Neural progenitor cell (in vitro differentiated cells): ENCODE results near the gene RHO.

ENCODE experiments used
- EZH2 ChIP-seq: fragments of 200-600 bp; sonication (generic); IDR thresholded peaks from 2 replicates; pipeline ENCODE4 v1.6.1; 2017; ENCODE audit warnings: antibody characterized with exemption, mild to moderate bottlenecking, moderate library complexity
- TF ChIP-seq, protein P1 (sequence below): fragments of 200-600 bp; sonication (generic); IDR thresholded peaks from 2 replicates; pipeline ENCODE4 v1.5.1; 2017; ENCODE audit warnings: antibody characterized with exemption, mild to moderate bottlenecking

DNA sequence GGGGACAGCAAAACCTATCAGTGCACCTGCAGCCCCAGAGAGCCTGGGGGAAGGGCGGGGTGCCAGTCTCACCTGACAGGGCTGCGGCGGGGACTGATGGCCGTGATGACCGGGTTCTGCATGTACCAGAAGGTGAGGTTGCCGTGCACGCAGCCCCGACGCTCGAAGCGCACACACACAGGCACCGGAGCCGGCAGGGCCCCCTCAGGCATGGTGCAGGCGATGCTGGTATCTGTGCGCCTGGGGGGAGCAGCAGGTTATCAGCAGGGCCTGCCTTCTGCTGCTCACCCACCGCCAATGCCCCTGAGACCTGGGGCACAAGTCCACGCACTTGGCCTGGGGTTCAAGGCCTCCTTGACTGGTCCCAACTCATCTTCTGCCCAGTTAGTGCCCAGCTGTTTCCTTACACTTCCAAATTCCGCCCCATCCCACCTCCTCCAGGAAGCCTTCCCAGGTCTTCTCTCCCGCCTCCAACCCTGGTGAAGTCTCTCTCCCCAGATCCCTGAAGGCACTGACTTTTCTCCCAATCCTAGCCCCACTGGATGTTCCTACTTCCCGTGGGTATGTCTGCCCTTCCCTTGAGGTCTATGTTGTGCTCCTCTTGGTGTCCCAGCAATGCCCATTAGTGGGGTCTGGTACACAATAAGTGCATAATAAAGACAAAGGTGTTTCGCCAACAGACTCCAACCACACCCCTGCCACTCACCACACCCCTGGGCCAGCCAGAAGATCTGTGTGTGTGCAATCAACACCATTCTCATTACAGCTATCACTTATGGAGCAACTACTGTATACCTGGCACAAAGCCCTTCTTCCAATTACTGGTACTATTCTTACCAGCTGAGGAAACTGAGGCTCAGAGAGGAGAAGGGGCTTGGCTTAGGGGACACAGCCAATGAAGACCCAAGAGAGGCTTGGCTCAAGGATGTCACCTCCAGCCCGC, 43.4 kb downstream of the RHO start:
- TF ChIP-seq, protein P1, sequence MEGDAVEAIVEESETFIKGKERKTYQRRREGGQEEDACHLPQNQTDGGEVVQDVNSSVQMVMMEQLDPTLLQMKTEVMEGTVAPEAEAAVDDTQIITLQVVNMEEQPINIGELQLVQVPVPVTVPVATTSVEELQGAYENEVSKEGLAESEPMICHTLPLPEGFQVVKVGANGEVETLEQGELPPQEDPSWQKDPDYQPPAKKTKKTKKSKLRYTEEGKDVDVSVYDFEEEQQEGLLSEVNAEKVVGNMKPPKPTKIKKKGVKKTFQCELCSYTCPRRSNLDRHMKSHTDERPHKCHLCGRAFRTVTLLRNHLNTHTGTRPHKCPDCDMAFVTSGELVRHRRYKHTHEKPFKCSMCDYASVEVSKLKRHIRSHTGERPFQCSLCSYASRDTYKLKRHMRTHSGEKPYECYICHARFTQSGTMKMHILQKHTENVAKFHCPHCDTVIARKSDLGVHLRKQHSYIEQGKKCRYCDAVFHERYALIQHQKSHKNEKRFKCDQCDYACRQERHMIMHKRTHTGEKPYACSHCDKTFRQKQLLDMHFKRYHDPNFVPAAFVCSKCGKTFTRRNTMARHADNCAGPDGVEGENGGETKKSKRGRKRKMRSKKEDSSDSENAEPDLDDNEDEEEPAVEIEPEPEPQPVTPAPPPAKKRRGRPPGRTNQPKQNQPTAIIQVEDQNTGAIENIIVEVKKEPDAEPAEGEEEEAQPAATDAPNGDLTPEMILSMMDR = no peak
- TF ChIP-seq EZH2 = no peak
